GM19438 (cell line): ENCODE data around the gene PRR11.
"Not testable (repeated sequence)": the region's sequence is repeated elsewhere in the genome, so short reads cannot be mapped to it uniquely, and the experiment has no call there.

Experiments
- ATAC-seq: cut with Tn5 transposase; IDR thresholded peaks from one replicate; pipeline ENCODE4 v1.9.1; 2021; ENCODE audit warnings: low read depth; ENCODE audit not compliant: unreplicated experiment

The PRR11 gene

DNA sequence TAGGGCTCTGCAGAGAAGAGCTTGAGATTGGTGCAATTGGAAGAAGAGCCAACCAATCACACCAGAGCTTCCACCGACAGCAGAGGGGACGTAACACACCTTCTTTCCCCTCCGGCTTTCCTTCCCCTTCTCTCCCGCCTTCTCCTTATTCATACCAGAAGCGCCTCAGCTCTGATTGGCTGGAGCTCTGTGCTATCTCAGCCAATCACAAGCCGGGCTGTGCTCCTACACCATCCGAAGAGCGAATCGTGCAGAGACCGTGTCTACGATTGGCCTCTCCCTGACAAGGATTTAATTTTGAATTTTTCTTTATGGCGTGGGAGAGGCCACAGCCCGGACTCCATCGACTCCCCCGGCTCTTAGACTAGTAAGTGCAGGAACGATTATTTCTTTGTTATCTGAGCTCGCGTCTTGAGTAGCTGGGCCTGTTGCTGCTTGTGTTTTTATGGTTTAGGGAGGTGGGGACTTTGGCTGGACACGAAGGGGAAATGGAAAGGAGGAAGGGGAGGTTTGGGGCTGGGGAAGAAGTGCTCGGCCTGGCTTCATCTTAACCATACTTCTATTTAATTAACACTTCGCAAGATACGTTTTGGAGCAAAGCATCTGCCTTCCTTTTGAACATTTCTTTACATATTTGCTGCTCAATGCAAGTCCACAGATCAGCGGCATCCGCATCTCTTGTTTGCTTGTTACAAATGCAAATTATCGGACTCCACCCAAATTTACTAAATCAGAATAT lies at the start of gene PRR11:
PRR11 (plus strand) TSS at position 308 of the 739 bp plus-strand sequence. CDS start 14,007 bp downstream, outside the sequence.
- peak; percentile 89 for ATAC-seq

GRCh38 chr17:59105852-59106462 lies 49.6 kb upstream of the PRR11 start:
- peak; percentile 23 for ATAC-seq

GRCh38 chr17:59106463-59107305 lies 48.9 kb upstream of the PRR11 start, which contains the start of gene TRIM37:
TSS of gene TRIM37 (minus strand) at chr17:59106880. CDS start at chr17:59106461, 419 bp downstream.
- ATAC-seq: peak; percentile 90

GRCh38 chr17:59107306-59107670 lies 48.3 kb upstream of the PRR11 start:
- ATAC-seq: peak; percentile 2

GRCh38 chr17:59108400-59109102 lies 47.0 kb upstream of the PRR11 start:
- no peak for ATAC-seq

DNA sequence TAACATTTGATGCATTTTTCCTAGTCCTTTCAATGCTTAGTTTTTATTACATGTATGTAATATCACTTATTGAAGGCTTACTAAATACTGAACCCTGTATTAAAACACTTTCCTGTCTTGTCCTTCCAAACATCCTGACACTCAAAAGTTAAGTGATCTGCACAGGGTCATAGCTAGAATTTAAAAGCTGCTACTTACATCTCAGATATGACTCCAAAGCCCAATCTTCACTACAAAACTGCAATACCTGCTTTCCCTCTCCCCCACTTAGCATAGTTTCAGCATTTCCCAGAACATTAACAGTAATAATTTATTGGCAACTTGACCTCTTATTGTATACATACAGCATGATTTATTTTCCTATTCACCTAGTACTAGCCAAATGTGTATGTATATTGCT lies 44.6 kb upstream of the PRR11 start:
- ATAC-seq: no peak

DNA sequence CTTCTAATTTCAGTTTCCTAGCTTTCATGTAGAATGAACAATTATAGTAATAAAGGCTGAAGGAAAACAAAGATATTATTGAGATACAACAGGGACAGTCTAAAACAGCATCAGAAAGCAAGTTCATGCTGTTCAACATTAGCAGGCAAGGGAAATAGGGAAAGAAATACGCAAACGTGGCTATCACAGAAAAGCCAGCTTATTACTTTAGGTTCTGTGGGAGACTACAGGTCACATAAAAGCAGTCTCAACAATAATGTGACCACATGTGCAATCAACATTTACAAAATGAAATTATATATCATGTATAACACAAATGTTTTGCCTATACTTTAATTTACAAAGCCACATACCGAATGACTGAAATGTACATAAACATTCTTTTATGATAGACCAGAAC lies 44.0 kb upstream of the PRR11 start:
- no peak for ATAC-seq

- no peak for ATAC-seq
Observed at GRCh38 chr17:59115474-59115873, 40.1 kb upstream of the PRR11 start.

DNA sequence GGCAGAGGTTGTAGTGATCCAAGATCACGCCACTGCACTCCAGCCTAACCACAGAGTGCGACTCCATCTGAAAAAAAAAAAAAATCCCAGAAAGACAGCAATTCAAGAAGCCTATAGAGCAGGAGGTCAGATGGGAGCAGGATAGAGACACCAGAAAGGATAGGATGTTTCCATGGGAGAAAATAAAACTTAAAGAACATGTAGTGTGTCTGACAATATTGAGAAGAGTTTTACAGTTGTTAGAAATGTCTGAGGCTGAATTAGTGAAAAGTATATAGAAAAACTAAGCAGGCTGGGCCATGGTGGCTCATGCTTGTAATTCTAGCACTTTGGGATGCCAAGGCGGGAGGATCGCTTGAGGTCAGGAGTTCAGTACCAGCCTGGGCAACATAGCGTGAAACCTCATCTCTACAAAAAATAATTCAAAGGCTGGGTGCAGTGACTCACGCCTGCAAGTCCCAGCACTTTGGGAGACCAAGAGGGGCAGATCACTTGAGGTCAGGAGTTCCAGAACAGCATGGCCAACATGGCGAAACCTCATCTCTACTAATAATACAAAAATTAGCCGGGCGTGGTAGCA lies 33.6 kb upstream of the PRR11 start:
- no peak for ATAC-seq

- ATAC-seq: no peak
Observed at GRCh38 chr17:59124665-59125064, 30.9 kb upstream of the PRR11 start.

- no peak for ATAC-seq
Observed at GRCh38 chr17:59126809-59127417, 28.6 kb upstream of the PRR11 start.

DNA sequence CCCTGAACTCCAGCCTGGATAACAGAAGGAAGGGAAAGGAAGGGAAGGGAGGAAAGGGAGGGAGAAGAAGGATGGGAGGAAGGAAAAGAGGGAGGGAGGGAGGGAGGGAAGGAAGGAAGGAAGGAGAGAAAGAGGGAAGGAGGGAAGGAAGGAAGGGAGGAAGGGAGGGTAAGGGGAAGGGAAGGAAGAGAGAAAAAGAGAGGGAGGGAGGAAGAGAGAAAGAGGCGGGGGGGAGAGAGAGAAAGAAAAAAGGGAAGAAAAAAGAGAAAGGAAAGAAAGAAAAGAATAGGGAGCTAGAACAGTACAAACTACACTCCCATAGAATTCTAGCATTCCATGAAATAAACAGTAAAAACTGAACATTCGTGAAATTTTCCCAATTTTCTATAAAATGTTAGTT lies 25.7 kb upstream of the PRR11 start:
- ATAC-seq: no peak

DNA sequence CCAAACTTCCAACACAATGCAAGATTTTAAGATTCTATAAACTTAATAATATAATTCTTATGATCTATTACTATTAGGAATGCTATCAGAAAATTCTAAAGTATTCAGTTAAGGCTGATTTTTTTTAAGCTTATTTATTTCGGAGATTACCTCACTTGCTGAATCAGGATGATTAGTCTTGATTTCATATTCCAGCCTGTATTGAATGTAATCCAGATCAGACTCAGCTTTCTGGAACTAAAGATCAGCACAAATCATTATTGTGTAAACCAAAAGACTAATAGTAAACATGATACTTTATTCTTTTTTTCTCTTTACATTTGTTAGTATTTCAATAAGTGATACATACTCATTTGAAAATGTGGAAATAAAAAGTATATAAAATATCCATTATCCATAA lies 24.4 kb upstream of the PRR11 start:
- ATAC-seq: no peak

- ATAC-seq: not testable (repeated sequence)
Observed at GRCh38 chr17:59138339-59138738, 17.2 kb upstream of the PRR11 start.

- ATAC-seq: no peak
Observed at GRCh38 chr17:59139939-59140338, 15.6 kb upstream of the PRR11 start.

- ATAC-seq: no peak
Observed at GRCh38 chr17:59141860-59142259, 13.7 kb upstream of the PRR11 start.

GRCh38 chr17:59145571-59146096 lies 9.9 kb upstream of the PRR11 start:
- ATAC-seq: no peak

DNA sequence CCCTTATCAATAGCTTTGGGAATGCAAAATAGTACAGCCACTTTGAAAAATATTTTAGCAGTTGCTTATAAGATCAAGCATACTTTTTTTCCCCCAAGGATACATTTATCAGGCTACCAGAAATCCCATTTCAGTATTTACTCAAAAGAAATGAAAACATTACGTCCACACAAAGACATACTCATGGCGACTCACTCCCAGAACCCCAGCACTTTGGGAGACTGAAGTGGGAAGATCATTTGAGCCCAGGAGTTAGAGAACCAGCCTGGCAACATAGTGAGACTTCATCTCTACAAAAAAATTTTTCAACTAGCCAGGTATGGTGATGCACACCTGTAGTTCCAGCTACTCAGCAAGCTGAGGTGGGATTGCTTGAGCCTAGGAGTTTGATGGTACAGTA lies 6.5 kb upstream of the PRR11 start:
- ATAC-seq: no peak

DNA sequence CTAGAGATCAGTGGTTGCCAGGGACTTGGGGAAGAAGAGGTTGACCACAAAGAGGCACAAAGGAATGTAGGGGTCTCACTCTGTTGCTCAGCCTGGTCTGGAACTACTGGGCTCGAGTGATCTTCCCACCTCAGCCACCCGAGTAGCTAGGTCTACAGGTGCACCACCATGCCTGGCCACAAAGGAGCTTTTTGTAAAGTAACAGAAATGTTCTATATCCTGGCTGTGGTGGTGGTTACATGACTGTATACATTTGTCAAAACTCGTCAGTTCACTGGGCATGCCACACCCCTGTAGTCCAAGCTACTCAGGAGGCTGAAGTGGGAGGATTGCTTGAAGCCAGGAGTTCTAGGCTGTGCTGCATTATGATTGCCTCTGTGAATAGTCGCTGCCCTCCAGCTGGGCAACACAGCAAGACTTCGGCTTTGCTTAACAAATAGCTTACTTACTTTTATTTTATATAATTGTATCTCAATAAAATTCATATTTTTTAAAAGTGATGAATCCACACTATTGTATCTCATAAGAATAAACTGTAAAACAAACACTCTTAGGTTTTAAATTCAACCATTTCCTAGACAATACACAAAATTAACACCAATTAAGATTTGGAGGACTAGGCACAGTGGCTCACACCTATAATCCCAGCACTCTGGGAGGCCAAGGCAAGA lies 5.6 kb upstream of the PRR11 start:
- ATAC-seq: no peak
